RPMI8226 (cell line): ENCODE measurements around the gene SENP1.

Experiments
- DNase-seq: peaks from one replicate; pipeline ENCODE4 v3.0.0-alpha.2; 2015

Gene SENP1

DNA sequence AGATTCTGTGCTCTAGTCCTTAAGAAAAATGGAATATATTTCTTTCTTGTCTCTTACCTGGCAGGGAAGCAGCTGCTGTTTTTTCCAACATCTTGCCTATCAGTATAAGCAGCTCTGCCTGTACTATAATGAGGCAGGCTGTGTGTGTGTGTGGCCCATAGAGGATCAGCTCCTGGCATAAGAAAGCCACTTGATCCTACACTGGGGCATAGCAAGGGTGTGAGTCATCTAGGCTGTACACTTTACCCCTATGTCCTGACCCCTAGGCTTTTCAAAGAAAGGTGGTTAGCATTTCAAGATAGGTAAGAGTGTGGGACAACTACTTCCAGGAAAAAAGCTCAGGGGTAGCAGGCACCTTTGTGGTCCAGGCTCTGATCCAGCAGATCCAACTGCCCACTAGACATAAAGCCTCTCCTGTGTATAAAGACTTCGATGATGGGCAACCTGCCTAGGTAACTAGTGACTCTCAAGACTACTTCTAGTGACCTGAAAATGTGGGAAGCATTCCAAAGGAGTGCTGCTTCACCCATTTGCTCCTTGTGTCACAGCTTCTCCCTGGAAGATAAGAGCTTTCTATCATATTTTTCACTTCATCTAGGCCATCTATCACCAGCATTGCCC, 4.9 kb upstream of the SENP1 start:
- no peak for DNase-seq

DNA sequence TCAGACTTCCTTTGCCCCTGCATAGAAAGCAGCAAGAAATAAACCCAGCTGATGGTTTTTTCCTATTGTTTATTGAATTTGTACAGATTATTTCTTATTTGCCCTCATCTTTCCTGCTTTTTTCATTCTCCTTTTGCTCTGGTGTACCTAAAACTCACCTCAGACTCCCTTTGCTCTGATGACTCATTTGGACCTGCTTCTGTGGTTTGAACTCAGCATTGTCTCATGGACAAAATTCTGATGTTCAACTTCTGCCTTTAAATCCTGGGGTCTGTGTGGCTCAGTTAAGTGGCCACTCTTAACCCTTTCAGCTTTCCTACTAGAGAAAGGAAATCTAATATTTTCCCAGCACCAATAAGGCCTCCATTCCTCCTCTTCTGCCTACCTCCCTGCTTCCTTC, 3.5 kb upstream of the SENP1 start:
- no peak for DNase-seq

DNA sequence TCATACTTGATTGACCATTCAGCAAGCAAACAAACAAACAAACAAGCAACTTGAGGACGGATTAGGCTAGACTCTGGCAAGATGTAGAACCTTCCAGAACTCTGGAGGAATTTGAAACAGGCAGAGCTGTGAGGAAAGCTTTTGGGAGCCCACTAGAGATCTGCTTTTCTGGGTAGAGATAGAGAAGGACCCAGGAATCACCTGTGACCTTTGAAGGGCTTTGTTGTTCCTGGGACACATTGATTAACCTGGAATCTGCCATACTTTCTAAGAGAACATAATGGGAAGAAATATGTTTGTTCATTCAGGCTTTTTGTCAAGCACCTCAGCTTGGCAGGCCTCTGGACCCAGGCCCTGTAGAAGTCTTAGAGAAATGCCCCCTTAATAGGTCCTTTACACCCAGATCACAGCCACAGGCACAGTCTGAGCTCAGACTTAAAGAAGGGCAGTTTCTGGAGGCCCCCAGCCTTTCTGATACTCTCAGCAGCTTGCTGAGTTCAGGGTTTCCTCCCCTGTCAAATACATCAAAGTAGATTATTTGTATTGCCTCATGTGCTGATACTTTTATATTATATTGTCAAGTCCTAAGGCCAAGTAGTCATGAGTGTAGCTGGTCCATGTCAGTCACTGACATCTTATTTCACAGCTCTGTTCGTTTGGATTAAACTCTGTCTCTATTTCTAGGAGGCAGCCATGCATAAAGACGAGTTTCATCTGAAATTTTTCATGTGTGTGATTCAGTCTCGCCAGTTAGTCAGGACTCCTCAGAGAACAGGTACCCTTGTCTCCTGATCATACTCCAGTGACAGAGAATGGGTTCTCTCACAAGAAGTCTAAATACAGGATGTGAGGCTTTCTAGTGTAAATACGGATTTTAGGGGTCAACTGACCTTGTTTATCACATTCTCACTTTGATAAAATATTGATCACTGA, 1.1 kb upstream of the SENP1 start:
- peak; percentile 8 for DNase-seq

DNA sequence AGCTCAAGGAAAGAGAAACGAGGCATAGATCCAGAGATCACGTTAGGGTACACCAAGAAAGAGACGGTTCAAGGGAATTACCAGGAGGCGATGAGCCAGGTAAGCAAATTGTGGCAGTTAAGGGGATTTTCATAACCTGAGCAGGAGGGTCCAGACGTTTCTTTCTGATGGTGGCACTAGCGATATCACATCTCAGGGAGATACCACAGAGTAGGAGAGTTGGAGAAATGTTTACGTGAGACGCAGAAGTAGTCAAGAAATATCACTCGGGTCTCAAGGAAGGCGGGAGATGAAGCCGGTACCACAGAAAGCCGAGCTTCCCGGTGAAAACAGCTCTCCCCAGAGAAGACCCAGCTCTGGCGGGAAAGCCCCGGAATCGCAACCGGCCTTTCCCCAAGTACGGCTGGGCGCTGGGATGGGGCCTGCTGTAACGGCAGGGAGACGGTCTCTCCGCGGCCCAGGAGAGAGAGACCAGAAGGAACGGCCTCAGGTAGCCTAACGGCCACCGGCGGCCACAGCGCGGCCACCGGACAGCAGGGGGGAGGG, 485 bp downstream of the SENP1 start:
- DNase-seq, result no peak

DNA sequence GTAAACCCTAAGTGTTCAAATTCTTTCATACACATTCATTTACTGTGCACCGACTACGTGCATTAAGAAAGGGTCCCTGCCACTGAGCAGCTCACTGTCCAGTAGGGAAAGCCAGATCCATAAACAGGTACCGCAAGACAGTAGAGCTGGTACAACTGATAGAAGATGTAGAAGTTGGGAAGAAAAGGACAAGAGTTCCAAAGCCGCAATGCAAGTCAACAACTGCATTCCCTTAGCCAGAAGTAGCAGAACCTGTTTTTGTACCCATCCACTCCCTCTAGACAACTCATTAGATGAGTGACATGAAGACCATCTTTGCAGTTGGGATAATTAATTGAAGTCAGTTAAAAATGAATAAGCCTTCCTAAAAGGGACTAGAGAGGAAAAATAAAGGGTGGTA, 1.3 kb downstream of the SENP1 start:
- DNase-seq, result no peak

DNA sequence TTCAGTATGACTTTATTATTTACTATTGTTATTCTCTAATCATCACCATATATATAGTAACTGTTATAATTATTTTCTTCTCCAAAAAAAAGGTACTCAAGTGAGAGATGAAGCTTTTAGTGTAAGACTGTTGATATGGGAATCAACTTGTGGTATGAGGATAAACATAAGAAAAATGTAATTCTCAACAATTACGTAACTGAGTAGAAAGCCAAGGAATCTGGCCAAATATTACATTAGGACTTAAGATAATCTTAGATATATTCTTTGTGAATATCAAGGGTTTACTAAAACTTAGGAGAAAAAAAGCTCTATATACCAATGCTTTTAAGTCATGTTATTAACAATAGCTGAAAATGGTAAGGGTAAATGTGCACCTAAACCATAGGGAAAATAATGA, 13.3 kb downstream of the SENP1 start:
- DNase-seq, result no peak

DNA sequence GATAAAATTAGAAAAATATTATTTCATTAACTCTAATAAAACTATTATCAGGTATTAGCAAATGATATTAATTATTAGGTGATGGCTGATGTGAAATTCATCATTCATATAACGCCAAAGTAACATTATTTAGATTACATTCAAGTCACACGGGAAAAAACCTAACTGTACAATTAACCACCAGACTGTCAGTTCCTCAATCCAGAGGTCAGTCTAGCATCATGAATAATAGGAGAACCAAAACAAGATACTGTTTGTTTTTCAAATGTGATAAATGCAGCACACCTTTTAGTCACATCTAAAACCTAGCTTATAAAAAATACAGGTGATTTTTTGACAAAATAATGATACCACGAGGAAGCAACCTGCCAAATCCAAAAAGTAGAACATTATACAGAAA, 19.6 kb downstream of the SENP1 start:
- no peak for DNase-seq

DNA sequence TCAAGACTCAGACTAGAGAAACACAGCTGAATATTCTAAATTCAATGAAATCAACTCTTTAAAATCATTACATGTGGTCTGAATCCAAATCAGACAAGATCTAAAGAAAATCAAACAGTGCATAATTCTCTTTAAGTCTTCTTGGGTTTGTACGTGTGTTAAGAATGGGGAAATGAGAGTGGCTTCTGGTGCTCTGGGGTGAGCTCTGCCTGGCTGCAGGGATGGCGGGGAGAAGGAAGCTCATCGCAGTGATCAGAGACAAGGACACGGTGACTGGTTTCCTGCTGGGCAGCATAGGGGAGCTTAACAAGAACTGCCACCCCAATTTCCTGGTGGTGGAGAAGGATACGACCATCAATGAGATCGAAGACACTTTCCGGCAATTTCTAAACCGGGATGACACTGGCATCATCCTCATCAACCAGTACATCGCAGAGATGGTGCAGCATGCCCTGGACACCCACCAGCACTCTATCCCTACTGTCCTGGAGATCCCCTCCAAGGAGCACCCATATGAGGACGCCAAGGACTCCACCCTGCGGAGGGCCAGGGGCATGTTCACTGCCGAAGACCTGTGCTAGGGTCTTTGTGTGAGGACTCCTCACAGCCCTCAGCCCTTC, 20.9 kb downstream of the SENP1 start:
- DNase-seq, result no peak

DNA sequence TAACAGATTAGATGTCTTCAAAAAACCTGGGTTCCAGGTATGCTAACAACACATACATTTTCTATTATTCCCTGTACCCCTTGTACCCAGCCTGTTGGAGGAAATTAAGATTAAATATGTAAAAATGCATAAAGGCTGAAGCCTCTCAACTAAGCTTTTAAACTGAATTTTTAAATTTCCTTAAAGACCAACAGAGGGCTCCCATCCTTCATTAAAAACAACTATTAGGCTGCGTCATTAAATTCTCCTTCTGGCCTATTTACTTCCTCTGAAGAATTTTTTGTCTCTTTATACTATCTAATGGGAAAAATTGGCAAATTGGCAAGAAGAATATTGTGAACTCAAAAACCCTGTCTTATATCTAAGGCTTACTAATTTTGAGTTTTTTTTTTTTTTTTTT, 21.8 kb downstream of the SENP1 start:
- no peak for DNase-seq

DNA sequence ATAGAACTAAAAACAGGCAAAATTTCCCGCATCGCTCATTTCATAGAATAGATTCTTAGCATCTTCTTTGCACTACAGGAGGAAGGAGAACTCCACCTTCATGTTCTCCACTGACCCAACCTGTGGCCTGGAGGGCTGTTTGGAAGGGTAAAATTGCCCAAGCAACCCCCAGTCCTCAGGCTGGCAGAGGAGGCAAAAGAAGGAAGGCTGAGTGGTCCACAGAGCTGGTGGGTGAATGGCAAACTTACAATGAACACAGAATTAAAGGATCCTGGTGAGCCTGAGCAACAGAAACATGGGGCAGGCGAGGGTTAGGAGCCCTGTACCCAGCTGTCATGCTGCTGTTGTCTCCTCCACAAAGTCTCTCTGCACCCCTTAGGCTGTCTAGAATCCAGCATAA, 25.1 kb downstream of the SENP1 start:
- DNase-seq, result no peak

DNA sequence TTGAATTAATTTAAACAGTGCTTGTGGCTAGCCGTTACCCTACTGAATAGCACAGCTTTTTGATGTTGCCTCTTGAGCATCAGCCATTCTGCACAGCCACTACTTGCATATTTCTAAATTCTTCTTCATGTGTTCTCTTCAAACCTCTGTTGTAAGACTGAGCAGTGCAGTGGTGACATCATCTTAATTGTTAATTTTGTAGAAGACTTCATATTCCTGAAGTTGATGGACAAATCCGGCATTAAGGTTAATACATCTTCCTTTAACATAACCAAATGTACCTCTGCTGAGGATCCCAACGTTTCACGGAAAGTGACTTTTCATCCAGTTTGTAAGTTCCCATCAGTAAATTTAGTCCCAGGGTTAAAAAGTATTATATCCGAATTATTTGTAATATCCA, 25.6 kb downstream of the SENP1 start:
- no peak for DNase-seq

DNA sequence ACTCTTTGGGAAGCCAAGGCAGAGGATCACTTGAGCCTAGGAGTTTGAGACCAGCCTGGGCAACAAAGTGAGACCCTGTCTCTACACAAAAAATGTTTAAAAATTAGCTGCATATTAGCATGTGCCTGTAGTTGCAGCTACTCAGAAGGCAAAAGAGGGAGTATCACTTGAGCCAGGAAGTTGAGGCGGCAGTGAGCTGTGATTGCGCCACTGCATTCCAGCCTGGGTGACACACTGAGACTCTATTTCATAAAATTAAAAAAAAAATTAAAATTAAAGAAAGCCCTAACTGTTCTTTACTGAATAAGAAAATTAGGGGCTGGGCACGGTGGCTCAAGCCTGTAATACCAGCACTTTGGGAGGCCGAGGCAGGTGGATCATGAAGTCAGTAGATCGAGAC, 27.0 kb downstream of the SENP1 start:
- no peak for DNase-seq

DNA sequence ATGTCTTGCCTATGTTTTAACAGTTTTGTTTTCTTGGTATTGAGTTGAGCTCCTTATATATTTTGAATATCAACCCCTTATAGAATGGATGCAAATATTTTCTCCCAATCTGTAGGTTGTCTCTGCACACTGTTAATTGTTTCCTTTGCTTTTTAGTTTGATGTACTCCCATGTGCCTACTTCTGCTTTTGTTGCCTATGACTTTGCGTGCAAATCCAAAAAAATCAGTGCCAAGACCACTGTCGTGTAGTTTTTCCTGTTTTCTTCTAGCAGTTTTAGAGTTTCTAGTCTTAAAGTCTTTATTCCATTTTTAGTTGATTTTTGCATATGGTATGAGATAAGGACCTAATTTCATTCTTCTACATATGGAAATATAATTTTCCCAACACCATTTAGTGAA, 28.8 kb downstream of the SENP1 start:
- DNase-seq, result no peak

DNA sequence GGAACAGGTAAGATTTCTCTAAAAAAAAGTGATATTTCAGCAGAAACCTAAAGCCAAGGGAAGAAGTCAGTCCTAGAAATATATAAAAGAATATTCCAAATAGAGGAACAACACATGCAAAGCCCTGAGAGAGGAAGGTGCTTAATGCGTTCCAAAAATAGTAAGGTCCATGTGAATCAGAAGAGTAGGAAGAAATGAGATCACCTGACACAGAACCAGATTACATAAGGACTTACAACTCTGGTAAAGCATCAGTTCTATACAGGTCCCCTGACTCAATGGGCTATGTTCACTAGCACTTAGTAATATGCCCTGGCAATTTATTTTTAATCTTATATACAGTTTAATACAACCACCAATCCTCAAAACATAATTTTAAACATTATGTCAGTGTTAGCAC, 30.0 kb downstream of the SENP1 start:
- no peak for DNase-seq

DNA sequence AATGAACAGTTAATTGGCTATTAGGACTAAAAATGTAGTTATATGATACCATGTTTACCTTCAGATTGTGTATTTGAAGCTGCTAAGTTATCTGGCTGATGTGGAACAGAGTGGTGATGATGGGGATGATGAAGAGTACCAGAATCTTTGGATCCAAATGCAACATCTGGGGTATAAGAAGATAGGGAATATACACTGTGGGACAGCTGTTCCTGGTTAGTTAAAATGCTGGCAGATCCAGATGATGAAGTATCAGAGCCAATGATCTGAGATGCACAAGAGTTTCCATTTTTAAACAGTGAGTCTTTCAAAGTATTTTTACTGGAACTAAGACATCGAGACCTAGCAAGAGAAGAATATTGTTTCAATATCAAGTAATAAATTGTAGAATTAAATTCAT, 31.6 kb downstream of the SENP1 start:
- DNase-seq, result no peak

DNA sequence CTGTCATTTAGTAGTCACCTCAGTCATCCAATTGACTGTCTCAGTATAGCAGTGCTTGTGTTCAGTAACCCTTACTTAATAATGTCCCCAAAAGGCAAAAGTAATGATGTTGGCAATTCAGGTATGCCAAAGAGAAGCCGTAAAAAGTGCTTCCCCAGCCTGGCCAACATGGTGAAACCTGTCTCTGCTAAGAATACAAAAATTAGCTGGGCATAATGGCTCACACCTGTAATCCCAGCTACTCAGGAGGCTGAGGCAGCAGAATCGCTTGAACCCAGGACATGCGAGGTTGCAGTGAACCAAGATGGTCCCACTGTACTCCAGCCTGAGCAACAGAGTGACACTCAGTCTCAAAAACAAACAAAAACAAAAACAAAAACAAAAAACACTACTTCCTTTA, 33.6 kb downstream of the SENP1 start:
- DNase-seq, result no peak

DNA sequence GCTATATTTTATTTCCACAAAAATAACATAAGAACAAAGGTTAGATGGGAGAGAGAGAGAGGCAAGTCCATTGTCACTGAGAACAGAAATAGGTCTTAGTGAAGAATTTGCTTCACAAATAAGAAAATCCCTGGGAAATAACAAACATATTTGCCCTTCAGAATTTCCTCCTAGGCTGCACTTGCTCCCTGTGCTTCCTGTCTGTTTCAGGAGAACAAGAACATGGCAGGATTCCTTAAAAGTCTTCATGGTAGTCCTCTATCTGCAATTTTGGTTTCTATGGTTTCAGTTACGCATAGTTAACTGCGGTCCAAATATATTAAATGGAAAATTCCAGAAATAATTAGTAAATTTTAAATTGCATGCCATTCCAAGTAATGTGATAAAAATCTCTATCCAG, 34.1 kb downstream of the SENP1 start:
- DNase-seq, result no peak

DNA sequence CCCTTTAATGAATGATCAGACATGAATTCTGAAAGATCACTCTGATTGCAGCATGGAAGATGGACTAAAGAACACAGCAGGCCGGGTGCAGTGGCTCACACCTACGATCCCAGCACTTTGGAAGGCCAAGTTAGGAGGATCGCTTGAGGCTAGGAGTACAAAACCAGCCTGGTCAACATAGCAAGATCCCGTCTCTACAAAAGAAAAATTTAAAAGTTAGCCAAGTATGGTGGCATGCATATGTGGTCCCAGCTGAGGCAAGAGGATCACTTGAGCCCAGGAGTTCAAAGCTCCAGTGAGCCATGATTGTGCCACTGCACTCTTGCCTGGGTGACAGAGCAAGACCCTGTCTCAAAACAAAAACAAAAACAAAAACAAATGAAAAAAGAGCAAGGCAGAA, 35.1 kb downstream of the SENP1 start:
- no peak for DNase-seq

DNA sequence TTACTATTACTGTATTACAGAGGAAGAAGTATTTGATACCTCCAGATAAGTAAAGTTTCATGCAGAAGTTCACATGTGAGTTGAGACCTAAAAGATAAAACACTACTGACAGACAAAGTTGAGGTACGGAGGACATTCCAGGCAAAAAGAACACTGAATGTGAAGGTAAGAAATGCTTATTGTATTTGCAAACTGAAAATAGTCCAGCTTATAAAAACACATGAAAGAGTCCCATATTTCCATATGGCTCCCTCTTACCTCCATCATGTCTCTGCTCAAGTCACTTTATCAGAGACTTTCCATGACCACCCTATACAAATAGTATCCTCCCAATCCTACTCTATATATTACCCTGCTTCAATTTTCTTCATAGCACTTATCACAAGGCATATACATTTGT, 35.8 kb downstream of the SENP1 start:
- no peak for DNase-seq

DNA sequence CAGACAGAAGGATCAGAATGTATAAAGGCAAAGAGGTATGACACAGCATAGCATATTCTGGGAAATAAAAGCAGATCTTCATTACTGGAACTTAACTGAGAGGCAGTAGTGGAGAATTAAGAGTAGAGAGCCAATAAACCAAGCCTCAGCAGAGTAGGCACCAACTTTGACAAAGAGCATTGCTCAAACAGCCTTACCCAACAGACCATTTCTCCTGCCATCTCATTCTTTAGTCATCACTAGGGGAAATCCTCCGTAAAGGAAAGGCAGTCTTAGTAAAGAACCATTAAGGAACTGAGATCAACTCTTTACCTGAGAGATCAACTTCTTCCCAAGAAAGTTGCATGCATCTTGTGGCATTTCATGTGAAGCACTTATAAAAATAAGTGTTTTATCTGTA, 36.6 kb downstream of the SENP1 start:
- no peak for DNase-seq

DNA sequence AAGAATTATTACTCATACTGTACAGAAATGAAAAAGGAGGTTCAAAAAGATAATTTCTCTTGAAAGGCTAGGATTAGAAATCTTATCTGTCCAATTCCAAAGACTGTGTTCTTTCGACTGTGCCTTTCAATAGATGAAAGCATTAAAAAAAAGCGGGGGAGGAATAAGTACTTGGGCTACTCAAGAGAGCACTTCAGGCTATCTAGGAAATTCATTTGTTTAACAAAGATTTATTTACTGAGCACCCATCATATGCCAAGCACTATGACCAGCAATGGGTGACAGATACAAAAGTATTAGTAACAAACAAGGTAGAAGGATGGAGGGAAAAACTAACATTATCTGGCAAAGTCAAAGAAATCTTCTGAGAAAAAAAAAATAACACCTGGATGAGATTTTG, 37.4 kb downstream of the SENP1 start:
- no peak for DNase-seq

DNA sequence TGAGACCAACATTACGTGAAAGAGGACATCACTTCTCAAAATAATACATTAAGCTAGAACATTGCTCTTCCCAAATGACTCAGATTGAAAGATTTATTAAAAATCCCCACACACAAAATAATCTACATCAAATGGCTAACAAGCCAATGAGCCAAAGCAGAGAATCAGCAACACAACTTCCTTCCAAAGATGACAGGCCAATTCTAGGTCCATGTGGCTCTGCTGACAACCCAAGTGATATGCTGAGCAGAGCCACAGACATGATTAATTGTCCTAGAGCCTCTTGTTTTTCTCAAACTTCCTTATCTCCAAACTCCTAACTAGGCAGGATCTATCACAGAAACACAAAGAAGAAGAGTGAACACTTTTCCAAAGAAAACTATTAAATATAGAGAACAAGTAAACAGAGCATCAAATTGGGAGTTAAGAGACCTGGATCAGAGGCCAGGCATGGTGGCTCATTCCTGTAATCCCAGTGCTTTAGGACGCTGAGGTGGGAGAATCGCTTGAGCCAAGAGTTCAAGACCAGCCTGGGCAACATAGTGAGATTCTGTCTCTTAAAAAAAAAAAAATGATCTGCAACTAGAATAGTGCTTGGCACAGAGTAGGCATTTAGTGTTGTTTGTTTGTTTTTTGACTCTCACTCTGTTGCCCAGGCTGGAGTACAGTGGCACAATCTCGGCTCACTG, 38.5 kb downstream of the SENP1 start:
- DNase-seq, result no peak

DNA sequence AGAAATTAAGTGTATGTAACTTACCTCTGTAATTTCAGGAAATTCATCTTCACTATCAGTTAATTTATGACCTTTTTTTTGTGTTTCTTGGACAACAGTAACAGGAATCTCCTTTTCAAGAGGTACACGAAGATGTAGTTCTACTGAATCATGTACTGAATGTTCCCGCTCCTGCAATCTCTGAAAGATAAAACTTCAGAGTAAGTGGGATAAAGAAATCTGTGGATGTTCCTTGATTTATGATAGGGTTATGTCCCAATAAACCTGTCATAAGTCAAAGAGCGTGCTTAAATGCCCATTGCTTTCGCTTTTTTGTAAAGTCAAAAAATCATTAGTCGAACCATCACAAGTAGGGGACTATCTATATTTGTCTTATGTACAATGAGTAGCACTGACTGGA, 40.8 kb downstream of the SENP1 start:
- DNase-seq, result no peak
